Spleen (tissue), 11 donors: ENCODE results near the gene FAM120AOS. TPM values are rescaled to one million over a fixed set of nuclear protein-coding genes. Genes with fewer than 3 reads are reported as not detected.

Experiments
- DNase-seq: peaks from one replicate; pipeline ENCODE4 v3.0.0-alpha.2; 2020
- H3K27ac ChIP-seq, 8 donors: fragments of 200-600 bp; sonication (generic) in 7 of 8; 1 replicate in 4 of 8; 2 replicates in 4 of 8; pipeline versions ENCODE4 v1.5.0 to v1.8.0; 2016 to 2021; ENCODE audit warnings: inconsistent platforms in 4 of 8, mild to moderate bottlenecking in 4 of 8, moderate library complexity in 1 of 8
- H3K27me3 ChIP-seq, 7 donors: fragments of 200-600 bp; sonication (generic) in 6 of 7; replicated peaks in 1 of 7; 1 replicate in 4 of 7; 2 replicates in 3 of 7; pipeline versions ENCODE4 v1.5.0 to v1.8.0; 2016 to 2021; ENCODE audit warnings: inconsistent platforms in 3 of 7, mild to moderate bottlenecking in 1 of 7
- H3K36me3 ChIP-seq, 6 donors: fragments of 200-600 bp; sonication (generic) in 5 of 6; 1 replicate in 4 of 6; 2 replicates in 2 of 6; pipeline versions ENCODE4 v1.5.0 to v1.8.0; 2016 to 2021; ENCODE audit warnings: inconsistent platforms in 2 of 6
- H3K4me1 ChIP-seq, 6 donors: fragments of 200-600 bp; sonication (generic) in 5 of 6; 1 replicate in 3 of 6; 2 replicates in 3 of 6; pipeline versions ENCODE4 v1.5.0 to v1.8.0; 2016 to 2021; ENCODE audit warnings: inconsistent platforms in 3 of 6
- H3K4me3 ChIP-seq, 8 donors: fragments of 200-600 bp; sonication (generic) in 7 of 8; 1 replicate in 4 of 8; 2 replicates in 4 of 8; pipeline versions ENCODE4 v1.5.0 to v1.8.0; 2016 to 2021; ENCODE audit warnings: inconsistent platforms in 4 of 8, mild to moderate bottlenecking in 4 of 8, moderate library complexity in 2 of 8
- H3K9me3 ChIP-seq, 8 donors: fragments of 200-600 bp; sonication (generic) in 7 of 8; 1 replicate in 4 of 8; 2 replicates in 4 of 8; pipeline versions ENCODE4 v1.5.0 to v1.8.0; 2016 to 2021; ENCODE audit warnings: inconsistent platforms in 4 of 8
- POLR2A ChIP-seq, 3 donors: fragments of 450-650 bp; IDR thresholded peaks; one replicate each; pipeline ENCODE4 v1.5.1; 2017; ENCODE audit warnings: antibody characterized with exemption in 3 of 3, mild to moderate bottlenecking in 1 of 3
- POLR2AphosphoS5 ChIP-seq, 3 donors: sonication (generic); formaldehyde crosslinking; IDR thresholded peaks; one replicate each; pipeline ENCODE4 v1.5.1; 2017; ENCODE audit warnings: antibody characterized with exemption in 3 of 3
- WGBS, 5 donors: extraction: QIAGEN DNeasy Blood & Tissue Kit in 3 of 5; methylation state at CpG; one replicate each; pipeline versions ENCODE4 v1.1.5 to v1.1.7; 2013 to 2018; 5-methylcytosine and 5-hydroxymethylcytosine counted together
- intact Hi-C: fragments of 100-400 bp; cut with DNase I; formaldehyde crosslinking; loops from one replicate; pipeline ENCODE4 v1.15.0; 2023; ENCODE audit warnings: low total_unique reads
- polyA plus RNA-seq, 3 donors: library from polyadenylated mRNA; stranded (reverse); fragments of 200-250 nt; gene quantifications; one replicate each; pipeline ENCODE4 v1.2.1, GENCODE V29; 2013
- total RNA-seq, 7 donors: library from RNA; depleted of rRNA in 3 of 7; stranded (reverse); fragments of >200 nt in 3 of 7; fragmentation: NEBNext Ultra II Directional in 4 of 7; extraction: Animal tissue kit (Norgen Biotek cat#: 25700) in 4 of 7; gene quantifications; one replicate each; pipeline versions ENCODE4 v1.1.0 to v1.2.1, GENCODE V29; 2016 to 2021
- TF ChIP-seq, protein P1 (sequence below), 11 experiments: fragments of 200-600 bp in 7 of 11; fragments of 450-650 bp in 4 of 11; sonication (generic) in 4 of 11; IDR thresholded peaks in 8 of 11; conservative IDR thresholded peaks in 3 of 11; 1 replicate in 7 of 11; 2 replicates in 4 of 11; pipeline versions ENCODE4 v1.4.0 to v1.8.0; 2016 to 2021; ENCODE audit warnings: antibody characterized with exemption in 11 of 11, inconsistent platforms in 4 of 11, mild to moderate bottlenecking in 1 of 11
- donor health status: healthy with polysubstance abuse.
- donor health status: DM: no; HTN: no; CAD: no; lungs with moderate emphysema.
- donor health status: DM: no; HTN: no; CAD: no.
- donor health status: Bipolar disorder and iron deficiency.
- donor health status: healthy.
- donor health status: DM: no; HTN: no; CAD: no.
- donor health status: DM: yes; HTN: yes; CAD: no.

Gene FAM120AOS
- total and polyA plus RNA-seq, 10 donors, result 20.6 to 46.8 (median 36.2) TPM

DNA sequence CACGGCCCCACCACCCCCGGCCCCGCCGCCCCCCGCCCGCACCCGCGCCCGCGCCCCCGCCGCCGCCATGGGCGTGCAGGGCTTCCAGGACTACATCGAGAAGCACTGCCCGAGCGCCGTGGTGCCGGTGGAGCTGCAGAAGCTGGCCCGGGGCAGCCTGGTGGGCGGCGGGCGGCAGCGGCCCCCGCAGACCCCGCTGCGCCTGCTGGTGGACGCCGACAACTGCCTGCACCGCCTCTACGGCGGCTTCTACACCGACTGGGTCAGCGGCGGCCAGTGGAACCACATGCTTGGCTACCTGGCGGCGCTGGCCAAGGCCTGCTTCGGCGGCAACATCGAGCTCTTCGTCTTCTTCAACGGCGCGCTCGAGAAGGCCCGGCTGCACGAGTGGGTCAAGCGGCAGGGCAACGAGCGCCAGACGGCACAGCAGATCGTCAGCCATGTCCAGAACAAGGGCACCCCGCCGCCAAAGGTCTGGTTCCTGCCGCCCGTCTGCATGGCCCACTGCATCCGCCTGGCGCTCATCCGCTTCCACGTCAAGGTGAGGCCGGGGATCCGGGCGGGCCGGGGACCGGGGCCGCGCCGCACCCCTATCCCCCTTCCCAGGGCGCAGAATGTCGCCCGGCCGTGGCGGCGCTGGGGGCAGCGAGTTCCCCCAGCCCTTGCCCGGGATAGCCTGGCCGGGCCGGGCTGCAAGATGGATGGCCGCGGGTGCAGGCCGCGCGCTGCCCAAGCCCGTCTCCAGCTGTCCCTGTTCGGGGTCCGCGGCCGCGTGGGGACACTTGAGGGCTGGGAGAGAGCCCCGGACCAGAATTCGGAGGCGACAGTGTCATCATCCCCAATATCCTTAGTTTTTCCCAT, 1.3 kb downstream of the FAM120AOS start:
- intact Hi-C loops, result no loop called here
- WGBS, 5 donors, result 0 to 1% (median 1%) methylated on average over 28 to 92 of the region's 92 CpGs
- Histone ChIP-seq H3K27me3 (no peaks in the 10 kb centered on the region), H3K4me1 (peaks cover 28 to 59% (median 51%) of the 10 kb centered on the region in 6 donors), H3K27ac (peak overlapping the region; percentile 91 to 99 (median 98)), H3K9me3 (no peaks in the 10 kb centered on the region), H3K36me3 (peaks cover 0 to 29% (median 20%) of the 10 kb centered on the region in 6 donors), H3K4me3 (peak overlapping the region; percentile 88 to 98 (median 96))
- peak; percentile 93 for DNase-seq
- TF ChIP-seq POLR2AphosphoS5 (IDR thresholded peaks at IDR 0.05), result peak; percentile 14 to 78 (median 62)
- TF ChIP-seq, protein P1, sequence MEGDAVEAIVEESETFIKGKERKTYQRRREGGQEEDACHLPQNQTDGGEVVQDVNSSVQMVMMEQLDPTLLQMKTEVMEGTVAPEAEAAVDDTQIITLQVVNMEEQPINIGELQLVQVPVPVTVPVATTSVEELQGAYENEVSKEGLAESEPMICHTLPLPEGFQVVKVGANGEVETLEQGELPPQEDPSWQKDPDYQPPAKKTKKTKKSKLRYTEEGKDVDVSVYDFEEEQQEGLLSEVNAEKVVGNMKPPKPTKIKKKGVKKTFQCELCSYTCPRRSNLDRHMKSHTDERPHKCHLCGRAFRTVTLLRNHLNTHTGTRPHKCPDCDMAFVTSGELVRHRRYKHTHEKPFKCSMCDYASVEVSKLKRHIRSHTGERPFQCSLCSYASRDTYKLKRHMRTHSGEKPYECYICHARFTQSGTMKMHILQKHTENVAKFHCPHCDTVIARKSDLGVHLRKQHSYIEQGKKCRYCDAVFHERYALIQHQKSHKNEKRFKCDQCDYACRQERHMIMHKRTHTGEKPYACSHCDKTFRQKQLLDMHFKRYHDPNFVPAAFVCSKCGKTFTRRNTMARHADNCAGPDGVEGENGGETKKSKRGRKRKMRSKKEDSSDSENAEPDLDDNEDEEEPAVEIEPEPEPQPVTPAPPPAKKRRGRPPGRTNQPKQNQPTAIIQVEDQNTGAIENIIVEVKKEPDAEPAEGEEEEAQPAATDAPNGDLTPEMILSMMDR (IDR thresholded peaks at IDR 0.05 in 8 of 11, conservative IDR thresholded peaks at IDR 0.05 in 3 of 11), result peak in 8 of 11 experiments; percentile 10 to 48 (median 36)
- TF ChIP-seq POLR2A (IDR thresholded peaks at IDR 0.05), result no peak

DNA sequence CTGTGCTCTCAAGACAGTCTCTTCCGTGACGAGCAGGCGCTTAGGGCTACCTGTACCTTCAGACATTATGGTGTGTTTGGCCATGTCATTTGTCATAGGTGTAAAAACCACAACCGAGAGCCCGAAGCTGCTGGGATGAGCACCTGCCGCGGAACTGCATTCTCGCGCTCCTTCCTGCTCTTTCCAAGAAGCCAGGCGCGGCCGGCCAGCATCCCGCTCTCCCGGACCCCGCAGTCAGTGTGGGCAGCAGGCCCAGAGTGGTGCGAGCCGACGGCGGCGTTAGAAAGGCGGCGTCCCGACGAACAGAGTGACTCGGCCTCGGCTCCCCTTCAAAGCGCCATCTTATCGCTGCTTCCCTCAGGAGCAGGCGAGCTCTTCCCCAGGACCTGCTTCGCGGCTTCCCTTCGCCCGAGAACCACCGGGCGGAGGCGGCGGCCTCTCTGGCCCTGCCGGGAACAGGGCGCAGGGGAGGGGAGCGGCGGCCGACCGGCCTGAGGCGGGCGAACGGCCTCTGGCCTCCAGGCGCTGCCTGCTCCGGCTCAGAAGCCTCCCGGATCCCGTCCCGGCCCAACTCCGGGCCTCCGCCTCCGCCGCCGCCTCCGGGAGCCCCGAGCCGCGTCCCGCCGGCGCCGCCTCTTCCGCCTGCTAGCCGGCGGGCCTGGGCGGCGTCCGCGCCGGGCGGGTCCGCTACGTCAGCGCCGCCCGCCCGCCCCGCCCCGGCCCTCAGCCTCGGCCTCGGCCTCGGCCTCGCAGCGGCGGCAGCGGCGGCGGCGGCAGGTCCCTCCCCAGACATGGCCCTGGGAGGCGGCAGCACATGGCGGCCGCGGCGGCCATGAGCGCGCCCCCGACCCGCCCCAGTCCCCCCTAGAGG, 2.2 kb downstream of the FAM120AOS start, which contains the start of gene FAM120A:
FAM120A (plus strand) TSS at position 741 of the 871 bp plus-strand sequence. CDS start 231 bp downstream, outside the sequence.
- 0 to 1% (median 1%) methylated on average over 26 to 100 of the region's 100 CpGs for WGBS, 5 donors
- DNase-seq, result peak; percentile 96
- Histone ChIP-seq H3K27me3 (no peaks in the 10 kb centered on the region), H3K36me3 (peaks cover 0 to 38% (median 28%) of the 10 kb centered on the region in 6 donors), H3K27ac (peak within 1 kb of the TSS; percentile 95 to 99 (median 98)), H3K4me1 (peaks cover 19 to 53% (median 42%) of the 10 kb centered on the region in 6 donors), H3K9me3 (no peaks in the 10 kb centered on the region), H3K4me3 (peak within 1 kb of the TSS; percentile 91 to 98 (median 96))
- TF ChIP-seq POLR2A (IDR thresholded peaks at IDR 0.05), result peak in 2 of 3 donors; percentile 59 to 82
- TF ChIP-seq, protein P1 (IDR thresholded peaks at IDR 0.05 in 8 of 11, conservative IDR thresholded peaks at IDR 0.05 in 3 of 11), result no peak
- TF ChIP-seq POLR2AphosphoS5 (IDR thresholded peaks at IDR 0.05), result peak; percentile 78 to 88 (median 86)
- intact Hi-C loops, result no loop called here

DNA sequence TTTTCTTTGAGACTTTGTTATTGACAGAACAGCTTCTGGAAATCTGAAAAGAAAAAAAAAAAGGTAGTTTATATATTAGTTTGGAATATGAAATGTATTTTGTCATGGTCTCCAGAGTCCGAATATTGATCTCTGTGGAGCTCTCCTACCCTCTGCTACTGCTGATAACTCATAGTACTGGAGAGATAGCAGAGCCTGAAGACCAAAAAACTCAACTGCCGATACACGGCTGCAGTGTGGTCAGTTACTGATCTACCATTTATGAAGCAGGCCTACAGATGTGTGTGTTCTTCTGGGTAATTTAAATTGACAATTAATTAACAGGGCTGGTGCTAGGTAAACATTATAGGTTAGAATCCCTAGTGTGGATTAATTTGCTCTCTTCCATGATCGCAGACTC, 5.7 kb downstream of the FAM120AOS start:
- no peak for DNase-seq
- intact Hi-C loops, result no loop called here
- Histone ChIP-seq H3K4me3 (no peak overlapping the region), H3K27me3 (no peaks in the 10 kb centered on the region), H3K27ac (no peak overlapping the region), H3K36me3 (peaks cover 0 to 51% (median 32%) of the 10 kb centered on the region in 6 donors), H3K4me1 (peaks cover 9 to 33% (median 19%) of the 10 kb centered on the region in 6 donors), H3K9me3 (no peaks in the 10 kb centered on the region)
- 85 to 100% (median 96%) methylated on average over 4 of the region's 4 CpGs for WGBS, 5 donors
- TF ChIP-seq, protein P1 (IDR thresholded peaks at IDR 0.05 in 8 of 11, conservative IDR thresholded peaks at IDR 0.05 in 3 of 11), result no peak
- TF ChIP-seq POLR2AphosphoS5 (IDR thresholded peaks at IDR 0.05) (no peak), POLR2A (IDR thresholded peaks at IDR 0.05) (no peak)
